Effector CD4-positive, alpha-beta T cell (primary cell): Measurements from ENCODE around the gene FBXO21.
"Not testable (repeated sequence)": the region's sequence is repeated elsewhere in the genome, so short reads cannot be mapped to it uniquely, and the experiment has no call there.

ENCODE experiments used
- DNase-seq: peaks from one replicate; pipeline ENCODE4 v3.0.0-alpha.2; 2020

The FBXO21 gene

GRCh38 chr12:117100851-117101673 lies 89.2 kb downstream of the FBXO21 start:
- DNase-seq: no peak

GRCh38 chr12:117100251-117100650 lies 90.0 kb downstream of the FBXO21 start:
- DNase-seq: no peak

- DNase-seq: no peak
Measured at GRCh38 chr12:117098361-117099217, 91.7 kb downstream of the FBXO21 start.

GRCh38 chr12:117098024-117098360 lies 92.3 kb downstream of the FBXO21 start:
- DNase-seq: no peak

- DNase-seq: no peak
Measured at GRCh38 chr12:117097159-117097558, 93.1 kb downstream of the FBXO21 start.

GRCh38 chr12:117096501-117097042 lies 93.7 kb downstream of the FBXO21 start:
- DNase-seq: no peak

GRCh38 chr12:117095191-117095590 lies 95.1 kb downstream of the FBXO21 start:
- not testable (repeated sequence) for DNase-seq

GRCh38 chr12:117093918-117094630 lies 96.2 kb downstream of the FBXO21 start:
- DNase-seq: no peak

- no peak for DNase-seq
Measured at GRCh38 chr12:117093431-117093830, 96.8 kb downstream of the FBXO21 start.

- no peak for DNase-seq
Measured at GRCh38 chr12:117092886-117093285, 97.4 kb downstream of the FBXO21 start.

- DNase-seq: no peak
Measured at GRCh38 chr12:117092511-117092780, 97.8 kb downstream of the FBXO21 start.
